T follicular helper cell (primary cell): ENCODE data around the gene ADAMTS2.

Experiments used
- DNase-seq: peaks from one replicate; pipeline ENCODE4 v3.0.0-alpha.2; 2020; ENCODE audit warnings: low read depth

ADAMTS2 gene

DNA sequence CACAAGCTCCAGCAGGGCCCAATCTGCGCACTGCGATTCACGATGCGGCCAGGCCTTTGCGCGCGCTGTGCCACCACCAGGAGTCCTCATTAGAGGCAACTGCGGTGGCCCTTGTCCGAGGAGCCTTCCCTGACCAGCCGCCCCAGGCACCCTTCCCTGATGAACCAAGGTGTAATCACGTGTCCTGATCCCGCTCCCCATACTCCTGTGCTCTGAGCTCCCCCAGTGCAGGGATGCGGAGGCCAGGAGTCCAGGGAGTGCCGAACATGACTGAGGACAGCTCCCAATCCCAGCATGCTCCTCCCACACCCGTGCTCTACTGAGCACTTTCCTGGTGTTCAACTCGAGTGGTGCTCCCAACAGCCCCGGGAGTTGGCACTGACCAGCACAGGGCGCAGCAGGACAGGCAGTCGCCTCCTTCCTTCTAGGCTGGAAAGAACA is 150.3 kb downstream of the ADAMTS2 start:
- no peak for DNase-seq

- DNase-seq: no peak
Measured at GRCh38 chr5:179194201-179194910, 150.9 kb downstream of the ADAMTS2 start.

- no peak for DNase-seq
Measured at GRCh38 chr5:179193746-179194145, 151.5 kb downstream of the ADAMTS2 start.

GRCh38 chr5:179192891-179193470 is 152.3 kb downstream of the ADAMTS2 start:
- no peak for DNase-seq

DNA sequence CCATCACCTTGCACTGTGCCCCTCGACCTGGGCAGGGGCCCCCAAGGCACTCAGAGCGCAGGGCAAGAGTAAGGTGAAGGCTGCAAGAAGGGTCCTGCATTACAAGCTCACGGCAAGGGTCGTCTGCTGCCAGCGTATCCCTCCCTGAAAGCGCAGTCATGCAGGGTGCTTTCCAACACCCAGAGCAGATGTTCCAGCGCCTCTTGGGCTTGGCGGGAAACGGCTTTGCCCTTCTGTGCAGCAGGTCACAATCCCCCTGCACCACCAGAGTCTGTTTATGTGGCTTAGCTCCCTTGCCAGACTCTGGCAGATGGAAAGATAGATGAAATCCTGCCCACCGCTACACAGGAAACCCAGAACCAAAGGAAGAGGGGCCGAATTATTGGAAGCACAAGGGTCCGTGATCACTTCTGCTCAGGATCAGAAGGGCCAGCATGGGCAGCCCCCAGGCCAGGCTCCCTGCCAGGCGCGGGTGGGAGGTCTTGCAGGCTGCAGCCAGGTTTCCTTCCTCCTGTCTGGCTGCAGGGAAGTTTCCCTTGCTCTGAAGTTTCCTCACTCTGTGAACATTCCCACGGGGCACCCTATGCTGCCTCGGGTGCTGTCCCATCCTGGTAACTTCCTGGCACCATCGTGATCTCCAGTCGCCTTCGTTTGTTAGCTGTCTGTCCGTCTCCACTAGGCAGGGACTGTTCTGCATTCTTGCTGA is 152.9 kb downstream of the ADAMTS2 start:
- DNase-seq: no peak

GRCh38 chr5:179191506-179192184 is 153.6 kb downstream of the ADAMTS2 start:
- DNase-seq: no peak

GRCh38 chr5:179190851-179191505 is 154.3 kb downstream of the ADAMTS2 start:
- no peak for DNase-seq

DNA sequence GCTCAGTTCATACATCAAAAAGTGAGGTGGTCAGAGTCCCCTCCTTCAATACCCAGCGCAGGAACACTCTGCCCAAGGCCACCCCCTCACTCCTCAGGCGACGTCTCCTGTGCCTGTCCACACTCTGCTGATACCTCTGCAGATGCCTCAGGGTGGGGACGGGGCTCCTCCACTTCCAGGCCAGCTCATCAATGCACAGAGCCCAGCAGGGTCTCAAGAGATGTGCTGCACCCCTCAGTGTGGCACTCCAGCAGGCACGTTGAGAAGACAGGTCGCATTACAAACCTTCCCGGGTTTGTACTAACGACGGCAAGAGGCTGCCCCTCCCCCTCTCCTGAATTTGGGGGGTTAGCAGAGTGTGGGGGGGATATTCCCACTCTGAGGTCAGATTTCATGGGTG is 156.6 kb downstream of the ADAMTS2 start:
- no peak for DNase-seq

- DNase-seq: no peak
Measured at GRCh38 chr5:179187681-179188575, 157.3 kb downstream of the ADAMTS2 start.

- no peak for DNase-seq
Measured at GRCh38 chr5:179187229-179187678, 158.0 kb downstream of the ADAMTS2 start.

- DNase-seq: no peak
Measured at GRCh38 chr5:179186801-179187200, 158.5 kb downstream of the ADAMTS2 start.

- DNase-seq: no peak
Measured at GRCh38 chr5:179185941-179186411, 159.3 kb downstream of the ADAMTS2 start.

GRCh38 chr5:179185256-179185940 is 159.9 kb downstream of the ADAMTS2 start:
- DNase-seq: no peak

- DNase-seq: no peak
Measured at GRCh38 chr5:179184521-179185050, 160.7 kb downstream of the ADAMTS2 start.

DNA sequence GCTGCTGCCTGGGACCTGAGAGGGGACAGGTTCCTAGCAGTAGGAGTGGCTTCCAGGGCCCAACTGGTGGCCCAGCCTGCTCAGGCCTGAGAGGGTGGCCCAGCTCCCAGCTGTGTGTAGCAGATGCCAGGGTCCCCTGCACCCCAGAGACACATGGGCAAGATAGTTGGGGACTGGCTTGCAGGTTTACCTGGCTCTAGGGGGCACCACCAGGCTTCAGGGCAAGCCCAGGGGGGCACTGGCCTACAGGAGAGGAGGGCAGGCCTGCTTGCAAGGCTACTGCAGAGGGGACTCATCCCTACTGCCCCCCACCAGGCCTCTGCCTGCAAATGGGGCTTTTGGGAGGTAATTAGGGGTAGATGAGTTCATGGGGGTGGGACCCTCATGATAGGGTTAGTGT is 161.8 kb downstream of the ADAMTS2 start:
- no peak for DNase-seq

- no peak for DNase-seq
Measured at GRCh38 chr5:179182601-179183000, 162.7 kb downstream of the ADAMTS2 start.

GRCh38 chr5:179181988-179182387 is 163.3 kb downstream of the ADAMTS2 start:
- DNase-seq: no peak

- DNase-seq: no peak
Measured at GRCh38 chr5:179180921-179181645, 164.2 kb downstream of the ADAMTS2 start.

DNA sequence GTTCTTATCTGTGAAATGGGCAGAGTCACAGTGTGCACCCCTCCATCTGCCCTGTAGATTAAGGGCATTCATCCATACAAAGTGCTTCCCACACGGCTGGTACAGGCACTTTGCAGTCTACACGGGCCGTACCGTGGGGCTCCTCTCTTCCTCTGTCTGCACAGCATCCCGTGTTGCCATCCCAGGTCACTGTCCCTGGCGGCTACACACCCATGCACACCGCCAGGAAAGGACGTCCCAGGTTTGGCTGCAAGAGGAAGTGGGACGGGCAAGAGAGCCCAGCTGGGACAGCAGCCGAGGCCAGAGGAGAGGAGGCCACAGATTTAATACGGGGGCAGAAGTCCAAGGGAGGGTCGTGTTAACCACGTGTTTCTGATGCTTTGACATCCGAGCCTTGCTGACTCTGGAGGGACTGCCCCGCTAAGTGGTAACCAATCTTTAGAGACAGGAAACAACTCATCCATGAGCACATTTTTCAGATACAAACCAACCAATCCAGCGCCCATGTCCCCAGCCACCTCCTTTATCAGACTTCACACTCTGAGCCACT is 165.1 kb downstream of the ADAMTS2 start:
- DNase-seq: no peak
